NCI-H1105 treated with DMSO at 0.1 percent for 48 hours (cell line): Measurements from ENCODE around the gene GPC3.

Experiments
- DNase-seq: peaks from one replicate; lab custom pipeline; 2025; lab: John Stamatoyannopoulos, UW

Gene GPC3

DNA sequence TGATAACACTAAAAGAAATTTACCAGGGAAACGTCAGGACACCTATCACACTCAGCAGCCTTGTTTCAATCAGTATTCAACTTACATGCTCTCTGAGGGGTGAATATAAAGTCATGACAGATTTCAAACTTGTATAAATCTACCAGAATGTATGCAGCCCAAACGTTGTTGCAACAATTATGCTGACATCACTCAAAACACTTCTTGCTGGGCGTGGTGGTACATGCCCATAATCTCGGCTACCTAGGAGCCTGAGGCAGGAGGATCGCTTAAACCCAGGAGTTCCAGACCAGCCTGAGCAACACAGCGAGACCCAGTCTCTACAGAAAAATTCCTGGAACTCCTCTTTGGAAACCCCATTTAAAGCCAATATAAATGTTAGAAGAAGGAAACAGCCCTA is 303.5 kb downstream of the GPC3 start:
- DNase-seq: no peak

DNA sequence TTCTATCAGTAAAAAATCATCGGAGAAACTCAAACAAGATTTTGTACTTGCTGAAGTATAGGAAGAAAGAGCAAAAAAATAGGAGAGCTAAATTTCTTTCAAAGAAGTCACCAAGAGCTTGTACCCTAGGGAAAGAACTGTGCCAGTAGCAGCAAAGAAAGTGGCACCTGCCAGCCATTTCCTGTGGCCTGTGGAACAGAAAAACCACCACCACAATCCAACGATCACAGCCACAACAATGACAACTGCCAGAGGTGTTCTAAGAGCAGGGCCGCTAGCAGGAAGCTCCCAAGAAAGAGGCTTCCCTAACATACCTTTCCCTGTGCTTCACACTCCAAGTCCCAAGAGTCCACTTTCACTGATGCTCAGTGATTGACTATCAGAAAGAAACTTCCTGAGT is 304.0 kb downstream of the GPC3 start:
- no peak for DNase-seq

DNA sequence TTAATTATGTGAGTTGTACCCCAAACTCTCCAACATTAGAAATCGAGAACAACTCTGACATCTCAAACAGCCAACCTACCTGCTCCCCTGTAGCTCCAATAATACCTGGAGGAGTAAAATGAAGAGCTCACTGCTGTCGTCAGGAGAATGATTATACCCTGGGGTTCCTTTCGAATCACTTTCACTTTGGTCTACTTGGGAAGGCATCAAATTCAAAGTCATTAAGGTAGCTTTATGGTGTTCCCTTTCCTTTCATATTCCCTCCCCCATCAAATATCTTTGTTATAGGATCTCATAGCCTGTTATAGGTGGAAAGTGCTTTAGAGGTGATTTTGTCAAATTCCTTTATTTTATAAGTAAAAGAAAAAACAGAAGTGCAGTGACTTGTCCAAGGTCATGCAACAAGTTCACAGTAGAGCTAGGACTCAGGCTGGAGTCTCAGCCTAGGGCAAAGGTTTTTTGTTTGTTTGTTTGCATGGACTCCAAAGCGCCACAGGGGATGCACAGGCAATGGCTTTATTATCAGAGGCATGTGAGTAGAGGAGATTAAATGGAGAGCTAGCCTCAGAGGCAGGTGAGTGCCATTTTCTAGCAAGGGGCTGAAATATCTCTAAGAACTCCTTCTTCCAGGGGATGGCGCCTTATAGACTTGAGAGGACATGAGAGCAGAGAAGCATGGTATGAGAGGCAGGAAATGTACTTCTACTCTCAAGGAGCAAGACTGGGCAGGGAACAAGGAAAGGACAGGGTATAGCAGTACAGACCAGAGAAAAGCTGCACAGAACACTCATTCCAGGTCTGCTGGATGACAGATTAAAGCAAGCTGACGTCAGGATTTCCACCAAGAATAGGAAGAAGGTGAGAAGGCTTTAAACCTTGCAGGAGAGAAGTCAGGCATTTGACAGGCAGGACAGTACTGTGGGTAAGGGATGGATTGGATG is 308.0 kb downstream of the GPC3 start:
- DNase-seq: no peak

DNA sequence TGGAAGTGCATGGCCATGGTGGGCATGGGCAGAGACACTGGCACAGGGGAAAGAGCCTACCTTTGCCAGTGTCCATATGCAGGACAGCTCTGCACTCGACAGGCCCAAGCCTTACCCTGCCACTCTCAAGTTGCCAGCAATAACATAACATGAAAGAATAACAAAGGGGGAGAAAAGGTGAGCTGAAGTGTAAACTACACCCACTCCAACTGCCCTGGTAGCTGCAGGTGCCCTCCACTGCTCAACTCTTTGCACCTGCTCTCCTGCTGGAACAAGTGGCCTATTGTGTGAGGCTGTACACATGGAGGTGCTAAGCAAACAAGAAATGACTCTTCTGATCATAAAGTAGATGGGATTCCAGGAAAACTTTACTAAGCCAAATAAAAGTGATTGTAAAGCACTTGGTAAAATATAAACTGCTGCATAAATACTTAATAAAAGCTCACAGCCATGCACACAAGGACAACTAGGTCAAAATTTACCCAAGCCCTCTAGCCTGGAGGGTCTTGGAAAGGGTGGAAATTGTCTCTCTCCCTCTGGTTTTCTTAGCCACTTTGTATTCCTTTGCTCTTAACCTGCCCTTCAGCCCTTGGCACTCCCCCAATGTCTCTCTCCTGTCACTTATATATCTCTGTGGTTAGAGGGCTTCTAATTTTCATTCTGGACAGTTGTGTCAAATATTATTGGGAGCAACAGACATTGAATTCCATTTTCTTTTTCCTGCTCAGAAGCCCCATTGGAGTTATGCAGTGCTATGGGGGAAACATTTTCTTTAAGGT is 308.9 kb downstream of the GPC3 start:
- peak; percentile 90 for DNase-seq

DNA sequence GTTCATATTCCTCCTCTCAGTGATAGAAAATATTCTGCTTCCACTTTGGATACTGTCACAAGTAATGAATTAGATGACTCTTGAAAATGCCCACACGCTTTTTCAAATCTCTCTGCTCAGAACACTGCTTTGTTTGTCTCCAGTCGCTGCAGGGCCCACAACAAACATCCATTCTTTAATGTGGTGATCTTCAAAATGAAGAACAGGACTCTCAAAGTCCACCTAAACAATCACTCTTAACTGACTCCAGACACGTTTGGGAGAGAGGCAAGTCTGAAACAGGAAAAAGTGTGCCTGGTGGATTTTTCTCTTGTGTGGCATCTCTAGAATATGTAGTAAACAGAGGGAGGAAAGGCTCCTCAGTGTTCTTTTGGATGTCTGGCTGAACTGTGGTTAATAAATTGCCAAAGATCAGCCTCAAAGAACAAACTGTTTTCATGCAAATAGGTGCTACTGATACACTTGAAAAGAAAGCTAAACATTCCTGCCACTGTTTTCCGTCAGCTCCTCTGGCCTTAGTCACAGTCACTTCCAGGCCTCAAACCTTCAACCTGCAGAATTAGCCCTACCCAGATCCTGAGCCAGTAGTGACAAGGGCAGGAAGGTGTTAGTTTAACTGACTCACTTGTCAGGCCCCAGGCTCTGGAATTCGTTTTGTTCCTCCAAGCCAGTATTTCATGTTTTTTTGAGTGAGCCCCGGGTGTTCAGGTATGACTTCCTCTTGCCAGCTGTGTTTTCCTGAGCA is 310.5 kb downstream of the GPC3 start:
- DNase-seq: no peak

DNA sequence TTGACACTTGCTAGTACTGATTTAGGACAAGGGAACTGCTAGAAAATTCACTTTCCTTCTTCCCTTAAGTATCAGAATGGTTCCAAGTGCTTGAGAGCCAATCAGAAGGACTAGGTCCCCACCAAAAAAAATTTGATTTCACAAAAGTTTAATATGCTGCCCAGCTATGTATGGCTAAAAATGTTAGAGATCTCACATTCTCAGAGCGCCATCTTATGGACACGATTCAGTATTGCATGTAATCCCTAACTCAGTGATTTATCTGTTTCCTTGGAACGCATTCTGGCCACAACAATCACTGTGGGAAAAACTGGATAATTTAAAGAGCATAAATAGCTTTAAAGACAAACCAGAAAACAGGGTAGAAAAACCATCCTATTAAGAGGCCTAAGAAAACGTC is 315.0 kb downstream of the GPC3 start:
- peak; percentile 40 for DNase-seq

DNA sequence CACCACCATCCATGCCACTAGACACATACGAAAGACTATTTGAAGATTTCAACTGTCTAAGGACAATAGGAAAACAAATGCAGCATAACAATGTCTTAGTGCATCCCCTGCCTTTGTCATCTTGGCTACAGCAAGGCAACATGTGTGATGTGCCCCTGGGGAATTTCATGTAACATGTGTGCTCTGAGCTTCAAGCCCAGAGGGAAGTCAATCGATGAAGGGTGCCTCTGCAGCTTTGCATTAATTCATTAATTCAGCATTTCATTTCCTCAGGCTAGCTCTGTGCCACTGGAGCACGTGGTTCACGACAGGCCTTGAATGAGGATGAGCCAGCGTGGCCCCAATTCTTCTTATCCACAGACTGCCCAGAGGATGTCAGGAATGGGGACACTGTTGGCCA is 316.2 kb downstream of the GPC3 start:
- DNase-seq: no peak

DNA sequence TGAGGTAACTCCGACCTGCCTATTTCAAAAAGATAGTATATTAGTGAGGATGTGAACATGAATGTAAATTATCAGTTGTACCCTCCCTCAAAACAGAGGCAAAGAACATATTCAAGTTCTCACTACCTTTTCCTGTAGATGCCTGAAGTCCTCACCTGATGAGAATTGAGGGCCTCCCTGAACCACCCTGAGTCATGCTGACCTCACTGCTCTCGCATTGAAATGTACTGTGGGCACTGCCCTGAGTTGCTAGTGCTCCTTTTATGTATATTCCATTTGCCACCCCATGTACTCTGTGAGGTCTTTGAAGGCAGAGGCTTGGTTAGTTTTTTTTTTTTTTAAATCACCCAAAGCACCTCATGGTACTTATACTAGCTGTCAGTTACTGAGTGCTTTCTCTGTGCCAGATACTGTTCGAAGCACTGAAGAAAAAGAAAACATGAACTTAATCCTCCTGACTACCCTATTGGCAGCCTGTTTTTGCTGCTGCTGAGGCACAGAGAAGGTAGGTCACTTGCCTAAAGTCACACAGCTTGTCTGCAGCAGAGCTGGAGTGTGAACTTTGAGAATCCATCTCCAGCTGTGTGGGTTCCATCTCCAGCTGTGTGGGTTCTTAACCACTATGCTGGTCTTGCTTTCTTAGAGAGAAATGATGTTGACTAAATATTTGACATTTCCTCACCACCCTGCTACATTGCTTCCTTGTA is 317.0 kb downstream of the GPC3 start:
- DNase-seq: no peak

DNA sequence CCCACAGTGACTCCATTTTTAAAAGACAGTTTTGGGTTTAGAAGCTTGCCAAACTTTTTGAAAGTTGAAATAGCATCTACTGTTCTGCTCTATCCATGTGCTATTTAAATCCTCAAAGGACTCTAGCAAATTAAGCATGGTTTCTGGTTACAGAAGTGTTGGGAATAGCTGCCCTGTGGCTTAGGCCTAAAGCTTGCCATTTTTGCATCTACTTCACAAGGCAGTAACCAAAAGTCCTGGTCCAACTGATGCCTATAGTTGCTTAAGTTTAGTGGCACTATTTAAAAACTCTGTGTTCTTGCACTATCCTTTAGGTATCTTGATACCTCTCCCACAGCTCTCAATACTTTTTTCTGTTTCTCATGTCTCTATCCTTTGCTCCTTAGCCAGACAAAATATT is 319.1 kb downstream of the GPC3 start:
- no peak for DNase-seq

GRCh38 chrX:133661962-133662839 is 323.2 kb downstream of the GPC3 start:
- no peak for DNase-seq

GRCh38 chrX:133660281-133660680 is 325.1 kb downstream of the GPC3 start:
- DNase-seq: no peak

DNA sequence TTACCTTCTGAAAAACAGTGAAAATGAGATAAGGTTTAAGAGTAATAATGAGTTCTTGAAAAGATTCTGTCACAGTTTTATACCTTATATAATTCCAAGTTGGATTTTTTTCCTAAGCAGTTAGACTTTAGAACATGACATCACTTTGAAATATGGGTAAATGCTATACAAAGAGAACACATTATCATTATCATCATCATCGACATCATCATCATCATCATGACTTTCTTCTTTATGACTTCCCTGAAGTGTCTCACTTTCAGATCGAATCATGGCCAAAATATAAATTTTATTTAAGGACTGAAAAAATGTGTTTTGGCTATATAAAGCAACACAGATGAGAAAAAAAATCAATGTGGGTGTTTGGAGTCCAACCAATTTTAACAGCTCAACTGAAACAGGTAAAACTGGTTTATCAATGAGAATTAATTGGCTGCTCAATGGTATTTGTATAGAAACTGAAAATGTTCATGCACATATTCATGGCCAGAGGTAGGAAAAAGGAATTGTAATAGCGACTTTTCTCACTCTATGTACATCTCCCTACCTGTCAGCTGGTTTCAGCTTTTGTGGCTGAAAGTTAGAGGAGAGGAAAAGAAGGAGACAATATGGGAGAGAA is 327.0 kb downstream of the GPC3 start:
- DNase-seq: no peak

- no peak for DNase-seq
Observed at GRCh38 chrX:133655275-133656265, 329.8 kb downstream of the GPC3 start.

DNA sequence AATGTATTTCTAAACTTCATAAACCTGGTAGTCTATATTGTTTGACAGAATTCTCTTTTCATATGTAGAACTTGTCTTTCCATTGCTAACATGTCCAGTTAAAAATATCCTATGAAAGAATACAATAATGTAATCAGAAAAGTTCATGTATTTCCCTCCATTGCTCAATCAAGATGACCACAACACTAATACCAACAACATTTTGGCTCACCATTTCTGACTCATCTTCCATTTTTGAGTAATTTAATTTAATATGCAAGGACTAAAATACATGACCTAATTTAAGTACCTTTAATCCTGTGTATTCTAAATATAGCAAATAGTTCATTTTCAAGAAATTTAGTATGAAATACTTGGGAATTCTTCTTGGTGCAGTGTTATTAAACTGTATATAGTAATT is 330.6 kb downstream of the GPC3 start:
- no peak for DNase-seq

GRCh38 chrX:133653358-133653757 is 332.0 kb downstream of the GPC3 start:
- no peak for DNase-seq

DNA sequence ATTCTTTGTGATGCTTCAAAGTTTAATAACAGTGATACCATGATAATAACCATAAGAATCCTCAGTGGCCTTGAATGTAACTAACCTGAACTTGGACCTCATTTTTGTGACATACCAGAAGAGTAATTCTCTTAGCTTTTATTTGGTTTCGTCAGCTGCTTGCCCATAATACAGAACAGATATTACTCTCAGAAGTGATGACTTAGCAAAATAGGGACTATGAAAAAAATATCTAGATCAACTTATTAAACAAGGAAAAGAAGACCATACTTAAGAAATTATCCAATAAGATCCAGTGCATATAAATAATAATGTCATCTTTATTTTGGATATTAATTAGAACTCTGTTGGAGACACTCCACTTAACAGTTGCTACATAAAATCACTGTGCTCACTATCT is 333.2 kb downstream of the GPC3 start:
- no peak for DNase-seq

- no peak for DNase-seq
Observed at GRCh38 chrX:133650239-133650638, 335.2 kb downstream of the GPC3 start.

DNA sequence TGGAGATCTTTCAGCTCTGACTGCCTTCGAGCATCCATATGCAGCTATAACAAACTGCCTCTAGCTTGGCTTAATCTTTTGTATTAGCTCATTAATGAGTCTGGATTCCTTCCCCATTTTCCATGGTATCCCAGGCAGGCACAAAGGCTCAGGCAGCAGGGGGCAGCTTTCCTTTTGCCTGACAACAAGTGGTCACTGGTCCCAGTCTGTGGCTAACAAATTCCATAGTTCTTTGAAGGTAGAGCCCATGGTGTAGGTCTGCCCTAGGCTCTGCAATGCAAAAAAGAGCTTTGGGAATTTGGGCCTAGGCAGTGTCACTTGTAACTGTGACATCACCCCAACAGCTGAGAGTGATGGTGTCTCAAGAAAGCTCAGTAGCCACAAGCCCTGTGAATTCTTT is 335.7 kb downstream of the GPC3 start:
- no peak for DNase-seq

GRCh38 chrX:133648594-133648993 is 336.8 kb downstream of the GPC3 start:
- DNase-seq: no peak
